Osteocyte (in vitro differentiated cells): ENCODE data around the gene KCNK6. TPM values are rescaled to one million over a fixed set of nuclear protein-coding genes. Genes with fewer than 3 reads are reported as not detected.

ENCODE experiments used
- DNase-seq: peaks from one replicate; pipeline ENCODE4 v3.0.0; 2021; ENCODE audit warnings: mixed read lengths; ENCODE audit not compliant: unreplicated experiment; ENCODE audit errors: extremely low spot score
- H3K27ac Mint-ChIP-seq: one replicate; pipeline ENCODE4 v1.8.0; 2021; ENCODE audit warnings: mild to moderate bottlenecking, mixed read lengths; ENCODE audit not compliant: unreplicated experiment
- H3K27me3 Mint-ChIP-seq: one replicate; pipeline ENCODE4 v1.8.0; 2021; ENCODE audit warnings: mixed read lengths; ENCODE audit not compliant: unreplicated experiment
- H3K36me3 Mint-ChIP-seq: one replicate; pipeline ENCODE4 v1.8.0; 2021; ENCODE audit warnings: mixed read lengths; ENCODE audit not compliant: unreplicated experiment
- H3K4me1 Mint-ChIP-seq: one replicate; pipeline ENCODE4 v1.8.0; 2021; ENCODE audit warnings: mixed read lengths; ENCODE audit not compliant: unreplicated experiment
- H3K4me3 Mint-ChIP-seq: one replicate; pipeline ENCODE4 v1.8.0; 2021; ENCODE audit warnings: mild to moderate bottlenecking, moderate library complexity, mixed read lengths; ENCODE audit not compliant: unreplicated experiment
- H3K9me3 Mint-ChIP-seq: one replicate; pipeline ENCODE4 v1.8.0; 2021; ENCODE audit warnings: mixed read lengths; ENCODE audit not compliant: unreplicated experiment
- total RNA-seq: library from RNA; stranded (reverse); gene quantifications from 2 replicates; pipeline ENCODE4 v1.2.1, GENCODE V29; 2021
- TF ChIP-seq, protein P1 (sequence below): fragments of 200-600 bp; sonication (generic); IDR thresholded peaks from 2 replicates; pipeline ENCODE4 v1.5.0; 2021; ENCODE audit warnings: antibody characterized with exemption, mild to moderate bottlenecking, moderate library complexity

Gene KCNK6
- total RNA-seq, 1 donor from 2014 or later = 13.0 TPM

DNA sequence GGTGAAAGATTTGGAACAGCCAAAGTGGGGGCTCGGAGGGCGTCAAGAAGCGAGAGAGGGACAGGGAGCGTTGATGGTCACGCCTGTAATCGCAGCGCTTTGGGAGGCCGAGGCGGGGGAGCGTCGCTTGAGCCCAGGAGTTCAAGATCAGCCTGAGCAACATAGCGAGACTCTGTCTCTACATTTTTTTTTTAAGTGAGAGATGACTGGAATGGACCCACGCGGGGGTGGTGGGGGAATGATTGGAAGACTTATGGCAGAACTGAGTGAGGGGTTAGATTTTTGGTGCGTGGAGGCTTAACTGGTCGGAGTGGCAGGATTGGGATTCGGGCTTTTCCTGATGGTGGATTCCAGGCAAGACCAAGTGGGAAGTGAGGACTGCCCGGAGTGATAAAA lies 55.5 kb downstream of the KCNK6 start:
- H3K9me3 Mint-ChIP-seq = no peaks in the 10 kb centered on the region
- no peak for DNase-seq
- peaks cover 13% of the 10 kb centered on the region for H3K27me3 Mint-ChIP-seq
- H3K4me3 Mint-ChIP-seq = peak overlapping the region; percentile 100
- TF ChIP-seq, protein P1, sequence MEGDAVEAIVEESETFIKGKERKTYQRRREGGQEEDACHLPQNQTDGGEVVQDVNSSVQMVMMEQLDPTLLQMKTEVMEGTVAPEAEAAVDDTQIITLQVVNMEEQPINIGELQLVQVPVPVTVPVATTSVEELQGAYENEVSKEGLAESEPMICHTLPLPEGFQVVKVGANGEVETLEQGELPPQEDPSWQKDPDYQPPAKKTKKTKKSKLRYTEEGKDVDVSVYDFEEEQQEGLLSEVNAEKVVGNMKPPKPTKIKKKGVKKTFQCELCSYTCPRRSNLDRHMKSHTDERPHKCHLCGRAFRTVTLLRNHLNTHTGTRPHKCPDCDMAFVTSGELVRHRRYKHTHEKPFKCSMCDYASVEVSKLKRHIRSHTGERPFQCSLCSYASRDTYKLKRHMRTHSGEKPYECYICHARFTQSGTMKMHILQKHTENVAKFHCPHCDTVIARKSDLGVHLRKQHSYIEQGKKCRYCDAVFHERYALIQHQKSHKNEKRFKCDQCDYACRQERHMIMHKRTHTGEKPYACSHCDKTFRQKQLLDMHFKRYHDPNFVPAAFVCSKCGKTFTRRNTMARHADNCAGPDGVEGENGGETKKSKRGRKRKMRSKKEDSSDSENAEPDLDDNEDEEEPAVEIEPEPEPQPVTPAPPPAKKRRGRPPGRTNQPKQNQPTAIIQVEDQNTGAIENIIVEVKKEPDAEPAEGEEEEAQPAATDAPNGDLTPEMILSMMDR = no peak
- peaks cover 6% of the 10 kb centered on the region for H3K36me3 Mint-ChIP-seq
- H3K4me1 Mint-ChIP-seq = peaks cover 24% of the 10 kb centered on the region
- peak overlapping the region; percentile 99 for H3K27ac Mint-ChIP-seq

DNA sequence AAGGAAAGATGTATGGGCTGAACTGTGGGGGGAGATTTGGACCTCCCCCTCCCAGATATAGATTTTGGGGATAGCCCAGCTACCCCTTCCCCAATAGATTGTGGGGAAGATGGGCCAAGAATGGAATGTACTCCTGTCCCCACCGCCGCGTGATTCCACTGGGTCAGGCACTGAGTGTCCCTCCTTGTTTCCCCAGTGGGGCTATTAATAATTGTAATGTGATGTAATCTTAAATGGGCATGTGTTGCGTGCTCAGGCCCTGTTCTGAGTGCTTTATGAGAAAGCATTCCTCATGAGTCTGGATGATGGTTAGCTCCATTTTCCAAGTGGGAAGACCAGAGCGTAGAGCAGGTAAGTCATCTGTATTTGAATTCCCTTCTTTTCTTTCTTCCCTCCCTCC lies 56.1 kb downstream of the KCNK6 start:
- peak overlapping the region; percentile 100 for H3K4me3 Mint-ChIP-seq
- no peaks in the 10 kb centered on the region for H3K9me3 Mint-ChIP-seq
- H3K27ac Mint-ChIP-seq = peak overlapping the region; percentile 99
- H3K27me3 Mint-ChIP-seq = peaks cover 7% of the 10 kb centered on the region
- H3K4me1 Mint-ChIP-seq = peaks cover 24% of the 10 kb centered on the region
- TF ChIP-seq, protein P1 = no peak
- peaks cover 6% of the 10 kb centered on the region for H3K36me3 Mint-ChIP-seq
- DNase-seq = no peak

DNA sequence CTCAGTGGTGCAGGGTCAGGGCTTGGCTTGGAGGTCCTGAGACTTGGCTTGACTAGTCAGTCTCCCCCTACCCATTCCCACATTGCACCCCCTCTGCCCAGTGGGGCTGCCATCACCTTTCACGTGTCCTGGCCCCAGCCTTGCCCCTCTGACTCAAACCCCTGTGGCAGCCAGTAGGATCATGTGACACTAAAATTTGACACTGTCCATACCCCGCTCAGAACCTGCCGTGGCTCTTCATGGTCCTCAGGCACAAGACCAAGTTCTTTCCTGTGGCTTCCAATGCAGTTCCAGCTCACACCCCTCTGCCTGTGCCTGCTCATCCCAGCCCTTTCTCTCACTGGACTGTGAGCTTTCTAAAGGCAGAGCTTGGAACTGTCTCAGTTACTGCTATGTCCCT lies 56.9 kb downstream of the KCNK6 start:
- Mint-ChIP-seq H3K4me1 (peaks cover 24% of the 10 kb centered on the region), H3K36me3 (peaks cover 11% of the 10 kb centered on the region), H3K27me3 (peaks cover 2% of the 10 kb centered on the region), H3K4me3 (peak overlapping the region; percentile 100), H3K9me3 (no peaks in the 10 kb centered on the region), H3K27ac (no peak overlapping the region)
- DNase-seq = no peak
- TF ChIP-seq, protein P1 = no peak

DNA sequence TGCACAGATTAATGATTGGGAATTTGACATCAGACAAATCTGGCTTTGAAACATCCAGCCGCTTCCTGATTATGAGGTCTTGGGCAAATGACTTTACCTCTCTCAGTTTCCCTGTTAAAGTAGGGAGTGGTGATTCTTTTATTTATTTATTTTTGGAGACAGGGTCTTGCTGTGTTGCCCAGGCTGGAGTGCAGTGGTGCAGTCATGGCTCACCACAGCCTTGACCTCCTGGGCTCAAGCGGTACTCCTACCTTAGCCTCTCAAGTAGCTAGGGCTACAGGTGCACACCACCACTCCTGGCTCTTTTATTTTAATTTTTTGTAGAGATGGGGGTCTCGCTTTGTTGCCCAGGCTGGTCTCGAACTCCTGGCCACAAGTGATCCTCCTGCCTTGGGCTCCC lies 57.4 kb downstream of the KCNK6 start:
- Mint-ChIP-seq H3K27me3 (no peaks in the 10 kb centered on the region), H3K4me1 (peaks cover 24% of the 10 kb centered on the region), H3K4me3 (peak overlapping the region; percentile 100), H3K9me3 (no peaks in the 10 kb centered on the region), H3K36me3 (peaks cover 16% of the 10 kb centered on the region), H3K27ac (no peak overlapping the region)
- no peak for DNase-seq
- TF ChIP-seq, protein P1 = no peak

DNA sequence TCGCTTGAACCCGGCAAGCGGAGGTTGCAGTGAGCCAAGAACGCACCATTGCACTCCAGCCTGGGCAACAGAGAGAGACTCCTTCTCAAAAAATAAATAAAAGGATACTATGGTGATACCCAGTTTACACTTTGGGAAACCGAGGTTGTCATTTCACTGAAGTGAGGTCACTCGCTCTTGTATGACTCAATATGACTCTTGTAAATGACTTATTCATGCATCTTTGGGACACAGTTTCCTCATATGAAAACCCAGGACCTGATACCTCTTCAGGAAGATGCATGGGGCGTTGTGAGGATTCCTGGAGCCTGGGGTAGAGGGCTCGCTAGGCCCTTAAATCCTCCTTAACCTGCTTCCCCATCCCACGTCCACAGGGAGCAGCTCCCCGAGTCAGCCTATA lies 59.2 kb downstream of the KCNK6 start:
- no peak overlapping the region for H3K4me3 Mint-ChIP-seq
- no peaks in the 10 kb centered on the region for H3K9me3 Mint-ChIP-seq

More for the DNA sequence above, 59.2 kb downstream of the KCNK6 start:
- no peak overlapping the region for H3K27ac Mint-ChIP-seq
- peaks cover 25% of the 10 kb centered on the region for H3K36me3 Mint-ChIP-seq
- H3K27me3 Mint-ChIP-seq = no peaks in the 10 kb centered on the region
- TF ChIP-seq, protein P1 = no peak
- peaks cover 23% of the 10 kb centered on the region for H3K4me1 Mint-ChIP-seq
- DNase-seq = no peak
